K562 (cell line): Measurements from ENCODE around the gene ARID5B. TPM values are rescaled to one million over a fixed set of nuclear protein-coding genes. Genes with fewer than 3 reads are reported as not detected.

ENCODE experiments used
- ATAC-seq: fragments of 200-7000 bp; cut with Tn5 transposase; 3 replicates; pipeline ENCODE4 v1.9.1; 2020; ENCODE audit warnings: moderate library complexity
- BruUV-seq: library from RNA; stranded (reverse); fragments of 400-500 nt; replicated peaks from 2 replicates; lab custom pipeline; 2021; lab: Mats Ljungman, UMichigan
- CTCF ChIA-PET: fragments of 300-600 bp; formaldehyde crosslinking; extraction: SDS; loops from one replicate; lab custom pipeline; 2021; ENCODE audit warnings: low intra/inter-chr PET ratio; lab: Yijun Ruan, JAX
- POLR2A ChIA-PET: fragments of 300-600, 350-650 bp; sonication (Branson Sonifier 250); formaldehyde crosslinking; extraction: SDS; loops from one replicate; lab custom pipeline; 2021; ENCODE audit warnings: antibody characterized with exemption, inconsistent platforms; lab: Yijun Ruan, JAX
- DNase-seq, 4 experiments: peaks; one replicate each; pipeline versions ENCODE4 v3.0.0 to v3.0.0-alpha.2; 2011 to 2018; ENCODE audit warnings: low spot score in 3 of 4, mixed read lengths in 3 of 4; ENCODE audit errors: extremely low read depth in 1 of 4
- FAIRE-seq: peaks from 2 replicates; lab custom pipeline; 2011; peaks lifted over from hg19 to GRCh38; lab: Jason Lieb, UNC
- H2AFZ ChIP-seq: 2 replicates; pipeline ENCODE4 v1.6.0; 2011; ENCODE audit warnings: low read depth, low read length, control low read depth, inconsistent platforms
- H3K27ac ChIP-seq: fragments of 200-600 bp; 3 replicates; pipeline ENCODE4 v1.8.0; 2011; ENCODE audit warnings: low read depth, mild to moderate bottlenecking, control low read depth, inconsistent platforms, low read length, moderate library complexity, mixed read lengths; ENCODE audit errors: extremely low read depth
- H3K27me3 ChIP-seq, 2 experiments: fragments of 300-600 bp in 1 of 2; 2 replicates in 1 of 2; 3 replicates in 1 of 2; pipeline versions ENCODE4 v1.6.0 to v1.8.0; 2011; ENCODE audit warnings: inconsistent platforms in 2 of 2, low read length in 2 of 2, mild to moderate bottlenecking in 1 of 2, mixed read lengths in 1 of 2, moderate library complexity in 1 of 2; ENCODE audit not compliant: control insufficient read depth in 2 of 2, insufficient read depth in 2 of 2
- H3K36me3 ChIP-seq: fragments of 300-600 bp; 3 replicates; pipeline ENCODE4 v1.8.0; 2011; ENCODE audit warnings: mild to moderate bottlenecking, low read length, inconsistent platforms; ENCODE audit not compliant: control insufficient read depth, insufficient read depth
- H3K4me1 ChIP-seq, 2 experiments: fragments of 200-600 bp in 1 of 2; replicated peaks in 1 of 2; 2 replicates in 1 of 2; 3 replicates in 1 of 2; pipeline versions ENCODE4 v1.5.1 to v1.8.0; 2011; ENCODE audit warnings: inconsistent platforms in 2 of 2, low read length in 2 of 2, mild to moderate bottlenecking in 1 of 2, mixed read lengths in 1 of 2, moderate library complexity in 1 of 2; ENCODE audit not compliant: control insufficient read depth in 2 of 2, insufficient read depth in 2 of 2
- H3K4me2 ChIP-seq: 2 replicates; pipeline ENCODE4 v1.6.1; 2011; ENCODE audit warnings: low read length, control low read depth, inconsistent platforms, mixed read lengths; ENCODE audit not compliant: insufficient read depth
- H3K4me3 ChIP-seq: fragments of 200-600 bp; sonication (generic), shearing (Covaris generic); 2 replicates; pipeline ENCODE4 v1.5.1; 2016; ENCODE audit warnings: control low read depth, inconsistent platforms
- H3K79me2 ChIP-seq: fragments of 200-600 bp; 3 replicates; pipeline ENCODE4 v1.8.0; 2011; ENCODE audit warnings: low read length, inconsistent platforms; ENCODE audit not compliant: control insufficient read depth, insufficient read depth
- H3K9ac ChIP-seq, 2 experiments: 2 replicates each; pipeline versions ENCODE4 v1.6.0 to v1.6.1; 2011; ENCODE audit warnings: low read depth in 2 of 2, low read length in 2 of 2, control low read depth in 1 of 2, inconsistent platforms in 1 of 2, mild to moderate bottlenecking in 1 of 2, mixed read lengths in 1 of 2; ENCODE audit not compliant: insufficient read depth in 1 of 2
- H3K9me1 ChIP-seq: one replicate; pipeline ENCODE4 v1.6.0; 2011; ENCODE audit warnings: inconsistent platforms, mild to moderate bottlenecking, low read length, moderate library complexity; ENCODE audit not compliant: control insufficient read depth, insufficient read depth
- H3K9me3 ChIP-seq: replicated peaks from 2 replicates; pipeline ENCODE4 v1.5.1; 2011; ENCODE audit warnings: low read depth, low read length, inconsistent platforms; ENCODE audit not compliant: control insufficient read depth, insufficient read depth
- H4K20me1 ChIP-seq: replicated peaks from 2 replicates; pipeline ENCODE4 v1.6.1; 2011; ENCODE audit warnings: low read length, inconsistent platforms, mixed read lengths; ENCODE audit not compliant: control insufficient read depth, insufficient read depth
- CCAR2 ChIP-seq: fragments of 200-400 bp; formaldehyde crosslinking; IDR thresholded peaks from 2 replicates; pipeline ENCODE4 v1.6.1; 2017; ENCODE audit warnings: mild to moderate bottlenecking, low read depth, low read length
- ETS2 ChIP-seq: IDR thresholded peaks from 2 replicates; pipeline ENCODE4 v1.6.1; 2016; ENCODE audit warnings: borderline replicate concordance, missing genetic modification characterization, mild to moderate bottlenecking, moderate library complexity, missing compliant biosample characterization; ENCODE audit not compliant: poor library complexity, severe bottlenecking
- FOXA3 ChIP-seq, 2 experiments: fragments of 450-650 bp in 1 of 2; sonication (generic) in 1 of 2; formaldehyde crosslinking; IDR thresholded peaks in 1 of 2; conservative IDR thresholded peaks in 1 of 2; 2 replicates each; pipeline versions ENCODE4 v1.4.0 to v1.8.0; 2020 to 2022; ENCODE audit warnings: mild to moderate bottlenecking in 2 of 2, missing genetic modification reagents in 1 of 2
- KDM5B ChIP-seq: fragments of 200-600 bp; sonication (generic); IDR thresholded peaks from 2 replicates; pipeline ENCODE4 v1.6.1; 2012; ENCODE audit warnings: low read depth, mild to moderate bottlenecking, moderate library complexity, low read length, control low read depth, inconsistent platforms; ENCODE audit not compliant: insufficient replicate concordance
- MLLT1 ChIP-seq, 2 experiments: fragments of 450-650 bp; IDR thresholded peaks; 2 replicates each; pipeline ENCODE4 v1.6.1; 2016
- NCOA4 ChIP-seq: fragments of 450-650 bp; IDR thresholded peaks from 2 replicates; pipeline ENCODE4 v1.6.1; 2018; ENCODE audit warnings: mild to moderate bottlenecking; ENCODE audit not compliant: partially characterized antibody
- POLR3G ChIP-seq: IDR thresholded peaks from 2 replicates; pipeline ENCODE4 v1.6.1; 2011; ENCODE audit not compliant: insufficient read length, insufficient replicate concordance; ENCODE audit errors: extremely low read depth
- RFX5 ChIP-seq: IDR thresholded peaks from 2 replicates; pipeline ENCODE4 v1.6.1; 2011; ENCODE audit warnings: low read depth, mild to moderate bottlenecking, improper control_type of control experiment, low read length
- TCFL5 ChIP-seq: fragments of 250-450 bp; sonication (Bioruptor Pico); conservative IDR thresholded peaks from 2 replicates; pipeline ENCODE4 v1.6.1; 2021; ENCODE audit warnings: mild to moderate bottlenecking, moderate library complexity, matching md5 sums
- XRCC4 ChIP-seq: IDR thresholded peaks from one replicate; pipeline ENCODE4 v1.6.1; 2011; ENCODE audit not compliant: insufficient read depth, insufficient read length; ENCODE audit errors: extremely low read depth
- ZBED1 ChIP-seq: IDR thresholded peaks from 2 replicates; pipeline ENCODE4 v1.6.1; 2014
- ZFP91 ChIP-seq: sonication (generic); formaldehyde crosslinking; IDR thresholded peaks from 2 replicates; pipeline ENCODE4 v1.8.0; 2022; ENCODE audit warnings: mild to moderate bottlenecking, missing genetic modification reagents
- ZNF239 ChIP-seq: fragments of 250-450 bp; sonication (Bioruptor Pico); IDR thresholded peaks from 2 replicates; pipeline ENCODE4 v1.4.0; 2020; ENCODE audit warnings: mild to moderate bottlenecking
- ZNF395 ChIP-seq: fragments of 200-800 bp; sonication (Bioruptor generic); IDR thresholded peaks from 2 replicates; pipeline ENCODE4 v1.6.1; 2017; ENCODE audit warnings: missing genetic modification characterization, missing compliant biosample characterization
- ZNF512 ChIP-seq: IDR thresholded peaks from 2 replicates; pipeline ENCODE4 v1.6.1; 2016; ENCODE audit warnings: missing genetic modification characterization, missing compliant biosample characterization
- ZNF696 ChIP-seq: fragments of 250-450 bp; sonication (Bioruptor Pico); conservative IDR thresholded peaks from 2 replicates; pipeline ENCODE4 v1.4.0; 2020; ENCODE audit warnings: mild to moderate bottlenecking, moderate library complexity
- WGBS: fragments of 100-300 bp; shearing (Covaris generic); methylation state at CpG from one replicate; pipeline ENCODE4 v1.1.6; 2016; ENCODE audit warnings: low coverage, mixed read lengths; ENCODE audit not compliant: insufficient coverage; ENCODE audit errors: missing lambda C conversion rate; 5-methylcytosine and 5-hydroxymethylcytosine counted together
- in situ Hi-C: fragments of 300-500 bp; cut with MboI; formaldehyde crosslinking; loops from 4 replicates; pipeline ENCODE4 v1.15.0; 2018; ENCODE audit warnings: inconsistent platforms, mixed read lengths
- intact Hi-C: fragments of 100-400 bp; cut with micrococcal nuclease; formaldehyde crosslinking; loops from 2 replicates; pipeline ENCODE4 v1.14.2; 2022
- polyA plus RNA-seq, 8 experiments: library from polyadenylated mRNA; depleted of rRNA in 4 of 8; stranded (reverse) in 5 of 8; unstranded in 3 of 8; fragments of >200 nt; fragmentation: Nextera tagmentation in 2 of 8; fragmentation: Illumina TruSeq in 1 of 8; extraction: Ambion mirVana in 2 of 8; extraction: Trizol in 1 of 8; gene quantifications; 2 replicates each; pipeline versions ENCODE4 v1.2.1 to v1.2.3, GENCODE V29; 2011 to 2014; ENCODE audit warnings: inconsistent platforms in 1 of 8, missing spikeins in 1 of 8
- total RNA-seq, 7 experiments: library from RNA; depleted of rRNA in 6 of 7; stranded (reverse); fragments of >200 nt in 6 of 7; fragmentation: Illumina TruSeq in 2 of 7; extraction: Trizol in 2 of 7; gene quantifications; 2 replicates each; pipeline versions ENCODE4 v1.2.1 to v1.2.3, GENCODE V29; 2011 to 2021; ENCODE audit warnings: low replicate concordance in 1 of 7

Gene ARID5B
- total and polyA plus RNA-seq, 9 of the 15 experiments (the other 6 are each of a cell fraction or from before 2014, with no cell fraction given), result 0.48 to 1.6 (median 0.80) TPM

- no peak for TF ChIP-seq ZFP91 (CRISPR knock-in tag)
- no peak for TF ChIP-seq NCOA4
- no peak for TF ChIP-seq FOXA3 (CRISPR knock-in tag; conservative IDR thresholded peaks at IDR 0.05 in 1 of 2, IDR thresholded peaks at IDR 0.05 in 1 of 2)
Observed at GRCh38 chr10:62001898-62002297, 100.4 kb downstream of the ARID5B start (continued).

- intact Hi-C loops, result no loop called here
- in situ Hi-C loops, result no loop called here
- TF ChIP-seq ZNF512 (tag) (no peak), ZNF395 (CRISPR knock-in tag) (no peak), CCAR2 (no peak), POLR3G (no peak), ZNF239 (CRISPR knock-in tag) (no peak), TCFL5 (no peak), ZNF696 (CRISPR knock-in tag) (no peak), MLLT1 (IDR thresholded peaks at IDR 0.05) (no peak), XRCC4 (no peak), ZBED1 (no peak), ETS2 (tag) (no peak), RFX5 (no peak), KDM5B (no peak)
Observed at GRCh38 chr10:62002753-62003152, 101.3 kb downstream of the ARID5B start.

More at GRCh38 chr10:62002753-62003152, 101.3 kb downstream of the ARID5B start:
- Histone ChIP-seq H3K9me3 (no peaks in the 10 kb centered on the region), H3K9me1 (no peaks in the 10 kb centered on the region), H3K27me3 (no peaks in the 10 kb centered on the region; a peak in 2 of 5 replicates), H3K9ac (no peak overlapping the region), H3K36me3 (no peaks in the 10 kb centered on the region), H3K4me3 (no peak overlapping the region), H3K4me1 (no peaks in the 10 kb centered on the region), H2AFZ (no peak overlapping the region), H3K79me2 (no peaks in the 10 kb centered on the region), H3K27ac (no peak overlapping the region), H4K20me1 (no peaks in the 10 kb centered on the region), H3K4me2 (no peak overlapping the region)
- DNase-seq (no peak), ATAC-seq (no peak), FAIRE-seq (no peak)
- BruUV-seq, result no TSS peak
- CTCF ChIA-PET, result no interaction called here
- POLR2A ChIA-PET, result no interaction called here
- WGBS, result 5% methylated on average over 3 of the region's 3 CpGs
